IMR-90 (cell line): ENCODE measurements around the gene GYG2. TPM values are rescaled to one million over a fixed set of nuclear protein-coding genes. Genes with fewer than 3 reads are reported as not detected.

Source experiments
- ATAC-seq: fragments of 200-7000 bp; cut with Tn5 transposase; 2 replicates; pipeline ENCODE4 v1.9.1; 2020; ENCODE audit warnings: low read depth, mild to moderate bottlenecking, moderate library complexity
- BruUV-seq: library from RNA; stranded (reverse); fragments of 400-500 nt; replicated peaks from 2 replicates; lab custom pipeline; 2021; lab: Mats Ljungman, UMichigan
- CTCF ChIA-PET: fragments of 300-600 bp; formaldehyde crosslinking; extraction: SDS; loops from one replicate; lab custom pipeline; 2021; ENCODE audit warnings: antibody characterized with exemption; lab: Yijun Ruan, JAX
- POLR2A ChIA-PET: fragments of 300-600 bp; sonication (Branson Sonifier 250); formaldehyde crosslinking; loops from one replicate; lab custom pipeline; 2022; ENCODE audit warnings: antibody characterized with exemption; ENCODE audit not compliant: unreplicated experiment; lab: Charles Lee
- DNase-seq: peaks from one replicate; pipeline ENCODE4 v3.0.0; 2013
- H2AFZ ChIP-seq: replicated peaks from 2 replicates; pipeline ENCODE3; 2013; ENCODE audit warnings: low read length, mild to moderate bottlenecking; ENCODE audit not compliant: poor library complexity
- H2AK5ac ChIP-seq: 2 replicates; pipeline ENCODE4 v1.6.1; 2013; ENCODE audit warnings: low read depth, low read length, inconsistent platforms
- H2AK9ac ChIP-seq: replicated peaks from 2 replicates; pipeline ENCODE3; 2013; ENCODE audit warnings: mild to moderate bottlenecking, low read depth, low read length, moderate library complexity; ENCODE audit not compliant: poor library complexity
- H2BK120ac ChIP-seq: 2 replicates; pipeline ENCODE4 v1.6.1; 2013; ENCODE audit warnings: low read depth, low read length, inconsistent platforms
- H2BK15ac ChIP-seq: 3 replicates; pipeline ENCODE4 v1.6.1; 2013; ENCODE audit warnings: low read depth, low read length, inconsistent platforms
- H2BK20ac ChIP-seq: 2 replicates; pipeline ENCODE4 v1.6.1; 2013; ENCODE audit warnings: low read depth, mild to moderate bottlenecking, inconsistent platforms, low read length, moderate library complexity
- H2BK5ac ChIP-seq: 2 replicates; pipeline ENCODE4 v1.6.1; 2013; ENCODE audit warnings: mild to moderate bottlenecking, low read depth, low read length, inconsistent platforms; ENCODE audit not compliant: poor library complexity, severe bottlenecking
- H3K14ac ChIP-seq: replicated peaks from 2 replicates; pipeline ENCODE4 v1.6.1; 2013; ENCODE audit warnings: low read depth, low read length, inconsistent platforms
- H3K18ac ChIP-seq: 2 replicates; pipeline ENCODE4 v1.6.1; 2013; ENCODE audit warnings: low read depth, low read length, control low read depth
- H3K23ac ChIP-seq: 2 replicates; pipeline ENCODE4 v1.6.1; 2013; ENCODE audit warnings: low read depth, low read length, inconsistent platforms
- H3K27ac ChIP-seq: 2 replicates; pipeline ENCODE4 v1.5.1; 2013; ENCODE audit warnings: mild to moderate bottlenecking, control low read depth, low read length; ENCODE audit not compliant: insufficient read depth
- H3K27me3 ChIP-seq: 2 replicates; pipeline ENCODE4 v1.6.1; 2013; ENCODE audit warnings: low read length; ENCODE audit not compliant: control insufficient read depth, insufficient read depth
- H3K36me3 ChIP-seq: 2 replicates; pipeline ENCODE4 v1.6.1; 2013; ENCODE audit warnings: low read length, mixed read lengths; ENCODE audit not compliant: control insufficient read depth, insufficient read depth
- H3K4ac ChIP-seq: 2 replicates; pipeline ENCODE4 v1.6.1; 2013; ENCODE audit warnings: low read depth, low read length, inconsistent platforms
- H3K4me1 ChIP-seq: 2 replicates; pipeline ENCODE4 v1.6.1; 2013; ENCODE audit warnings: low read length, mixed read lengths; ENCODE audit not compliant: control insufficient read depth, insufficient read depth
- H3K4me2 ChIP-seq: 2 replicates; pipeline ENCODE4 v1.6.1; 2013; ENCODE audit warnings: low read depth, mild to moderate bottlenecking, control low read depth, low read length, moderate library complexity
- H3K4me3 ChIP-seq: 2 replicates; pipeline ENCODE4 v1.5.1; 2013; ENCODE audit warnings: low read depth, mild to moderate bottlenecking, control low read depth, low read length, moderate library complexity; ENCODE audit not compliant: insufficient read depth
- H3K56ac ChIP-seq: 2 replicates; pipeline ENCODE4 v1.6.1; 2013; ENCODE audit warnings: low read length, inconsistent platforms; ENCODE audit not compliant: insufficient read depth; ENCODE audit errors: extremely low read depth
- H3K79me1 ChIP-seq, 2 experiments: 2 replicates each; pipeline ENCODE4 v1.6.1; 2013; ENCODE audit warnings: low read length in 2 of 2, inconsistent platforms in 1 of 2, low read depth in 1 of 2
- H3K9ac ChIP-seq: 2 replicates; pipeline ENCODE4 v1.6.1; 2013; ENCODE audit warnings: low read depth, low read length, control low read depth
- H3K9me1 ChIP-seq: 2 replicates; pipeline ENCODE4 v1.6.1; 2013; ENCODE audit warnings: low read length, inconsistent platforms; ENCODE audit not compliant: insufficient read depth
- H3K9me3 ChIP-seq: 2 replicates; pipeline ENCODE4 v1.6.1; 2013; ENCODE audit warnings: low read length; ENCODE audit not compliant: control insufficient read depth, insufficient read depth
- H4K20me1 ChIP-seq: 2 replicates; pipeline ENCODE4 v1.6.1; 2013; ENCODE audit warnings: low read length, inconsistent platforms; ENCODE audit not compliant: insufficient read depth
- H4K5ac ChIP-seq: 2 replicates; pipeline ENCODE4 v1.6.1; 2013; ENCODE audit warnings: mild to moderate bottlenecking, low read depth, low read length, control low read depth
- H4K8ac ChIP-seq, 2 experiments: 2 replicates each; pipeline ENCODE4 v1.6.1; 2013; ENCODE audit warnings: low read depth in 2 of 2, low read length in 2 of 2, control low read depth in 1 of 2, inconsistent platforms in 1 of 2
- H4K91ac ChIP-seq: 2 replicates; pipeline ENCODE4 v1.6.1; 2013; ENCODE audit warnings: low read depth, low read length, inconsistent platforms; ENCODE audit not compliant: insufficient read depth
- BHLHE40 ChIP-seq: fragments of 150-350 bp; IDR thresholded peaks from 2 replicates; pipeline ENCODE4 v1.6.1; 2016; ENCODE audit warnings: mild to moderate bottlenecking, low read depth, low read length
- FOS ChIP-seq: fragments of 150-350 bp; IDR thresholded peaks from 2 replicates; pipeline ENCODE4 v1.6.1; 2016; ENCODE audit warnings: low read depth, low read length
- MAFK ChIP-seq: IDR thresholded peaks from 2 replicates; pipeline ENCODE4 v1.6.1; 2012; ENCODE audit warnings: low read depth, low read length, improper control_type of control experiment
- RCOR1 ChIP-seq: IDR thresholded peaks from 2 replicates; pipeline ENCODE4 v1.6.1; 2012; ENCODE audit warnings: mild to moderate bottlenecking, low read length, improper control_type of control experiment; ENCODE audit not compliant: insufficient replicate concordance
- RFX5 ChIP-seq: IDR thresholded peaks from 2 replicates; pipeline ENCODE4 v1.8.0; 2012; ENCODE audit warnings: low read depth, mild to moderate bottlenecking, low read length, moderate library complexity
- SMC3 ChIP-seq: fragments of 150-350 bp; IDR thresholded peaks from 2 replicates; pipeline ENCODE4 v1.6.1; 2016; ENCODE audit warnings: low read depth, mild to moderate bottlenecking, antibody characterized with exemption, low read length, moderate library complexity
- dilution Hi-C: fragments of 300-500 bp; cut with HindIII; formaldehyde crosslinking; loops from one replicate; pipeline ENCODE4 v1.14.3; 2018; ENCODE audit warnings: low sequenced_read_pairs; ENCODE audit not compliant: unreplicated experiment
- in situ Hi-C: fragments of 300-500 bp; cut with MboI; formaldehyde crosslinking; loops from 3 replicates; pipeline ENCODE4 v1.14.3; 2019; ENCODE audit warnings: low sequenced_read_pairs, inconsistent platforms, mixed read lengths
- intact Hi-C: fragments of 100-400 bp; cut with micrococcal nuclease; formaldehyde crosslinking; loops from 2 replicates; pipeline ENCODE4 v1.10.0; 2022
- polyA plus RNA-seq, 3 experiments: library from polyadenylated mRNA; depleted of rRNA; stranded (reverse); fragments of >200 nt; gene quantifications; 2 replicates each; pipeline ENCODE4 v1.2.3, GENCODE V29; 2012; ENCODE audit warnings: low replicate concordance in 1 of 3
- total RNA-seq: library from RNA; depleted of rRNA; stranded (reverse); fragments of >200 nt; gene quantifications from 2 replicates; pipeline ENCODE4 v1.2.3, GENCODE V29; 2012

Gene GYG2
- total and polyA plus RNA-seq, 2 of the 4 experiments (the other 2 are of a cell fraction) = 9.6 to 13.1 TPM

DNA sequence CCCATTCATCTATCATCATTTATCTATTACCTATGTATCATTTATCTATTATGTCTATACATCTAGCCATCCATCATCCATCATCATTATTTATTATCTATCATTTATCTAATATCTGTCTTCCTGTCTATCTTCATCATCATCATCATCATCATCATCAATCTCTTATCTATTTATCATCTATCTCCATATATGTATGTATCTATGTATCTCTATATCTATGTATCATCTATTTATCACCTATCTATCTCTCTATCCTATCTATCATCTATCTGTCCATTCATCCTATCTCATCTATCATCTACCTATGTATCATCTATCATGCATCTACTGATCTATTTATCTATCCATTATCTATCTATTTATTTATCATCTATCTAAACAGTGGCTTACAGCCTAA, 3.8 kb upstream of the GYG2 start:
- H3K9me1 ChIP-seq = no peaks in the 10 kb centered on the region
- no TSS peak for BruUV-seq
- H3K23ac ChIP-seq = no peak overlapping the region
- H4K91ac ChIP-seq = no peak overlapping the region
- H4K20me1 ChIP-seq = no peaks in the 10 kb centered on the region
- no peak overlapping the region for H2BK120ac ChIP-seq
- no peak overlapping the region for H3K27ac ChIP-seq
- H4K8ac ChIP-seq = no peak overlapping the region
- no peaks in the 10 kb centered on the region for H3K36me3 ChIP-seq
- no peak overlapping the region for H3K4me2 ChIP-seq
- ChIA-PET CTCF (no interaction called here), POLR2A (no interaction called here)
- H3K4ac ChIP-seq = no peak overlapping the region
- no peaks in the 10 kb centered on the region for H3K9me3 ChIP-seq
- no peak overlapping the region for H3K56ac ChIP-seq
- no peak for ATAC-seq
- in situ Hi-C loops = loop anchor here (5.0 to 25.0 kb wide), 3 partner anchors 178 to 1363 kb away; partner anchors contain the start of gene ASMTL
- TF ChIP-seq MAFK (no peak), RCOR1 (no peak), BHLHE40 (no peak), SMC3 (no peak), RFX5 (no peak), FOS (no peak)
- H3K14ac ChIP-seq = no peak overlapping the region
- H4K5ac ChIP-seq = no peak overlapping the region
- H2BK15ac ChIP-seq = no peak overlapping the region
- H2BK20ac ChIP-seq = no peak overlapping the region
- no peak overlapping the region for H2BK5ac ChIP-seq
- H3K9ac ChIP-seq = no peak overlapping the region
- no peak overlapping the region for H3K18ac ChIP-seq
- H3K27me3 ChIP-seq = peaks cover 2% of the 10 kb centered on the region; the same call in 1 of the 2 replicates
- DNase-seq = no peak
- intact Hi-C loops = no loop called here
- dilution Hi-C loops = no loop called here
- no peak overlapping the region for H2AK5ac ChIP-seq
- H2AFZ ChIP-seq = no peak overlapping the region
- H3K4me1 ChIP-seq = no peaks in the 10 kb centered on the region; the same call in 1 of the 2 replicates
- no peak overlapping the region for H2AK9ac ChIP-seq
- H3K4me3 ChIP-seq = no peak overlapping the region
- no peaks in the 10 kb centered on the region for H3K79me1 ChIP-seq
